ENCODE results near the gene ICE2. TPM values are rescaled to one million over a fixed set of nuclear protein-coding genes. Genes with fewer than 3 reads are reported as not detected.

Gene ICE2
- total RNA-seq, 1 donor from 2014 or later, result 50.3 TPM

GRCh38 chr15:60396958-60397771, 81.8 kb downstream of the ICE2 start:
- Mint-ChIP-seq H3K9me3 (ENCODE audit: unreplicated experiment) (no peaks in the 10 kb centered on the region), H3K27ac (ENCODE audit: unreplicated experiment) (peak overlapping the region; percentile 95), H3K4me3 (ENCODE audit: unreplicated experiment) (peak overlapping the region; percentile 90), H3K27me3 (ENCODE audit: unreplicated experiment) (no peaks in the 10 kb centered on the region), H3K36me3 (ENCODE audit: unreplicated experiment) (peaks cover 40% of the 10 kb centered on the region), H3K4me1 (ENCODE audit: unreplicated experiment) (peaks cover 69% of the 10 kb centered on the region)
- TF ChIP-seq, protein P1, sequence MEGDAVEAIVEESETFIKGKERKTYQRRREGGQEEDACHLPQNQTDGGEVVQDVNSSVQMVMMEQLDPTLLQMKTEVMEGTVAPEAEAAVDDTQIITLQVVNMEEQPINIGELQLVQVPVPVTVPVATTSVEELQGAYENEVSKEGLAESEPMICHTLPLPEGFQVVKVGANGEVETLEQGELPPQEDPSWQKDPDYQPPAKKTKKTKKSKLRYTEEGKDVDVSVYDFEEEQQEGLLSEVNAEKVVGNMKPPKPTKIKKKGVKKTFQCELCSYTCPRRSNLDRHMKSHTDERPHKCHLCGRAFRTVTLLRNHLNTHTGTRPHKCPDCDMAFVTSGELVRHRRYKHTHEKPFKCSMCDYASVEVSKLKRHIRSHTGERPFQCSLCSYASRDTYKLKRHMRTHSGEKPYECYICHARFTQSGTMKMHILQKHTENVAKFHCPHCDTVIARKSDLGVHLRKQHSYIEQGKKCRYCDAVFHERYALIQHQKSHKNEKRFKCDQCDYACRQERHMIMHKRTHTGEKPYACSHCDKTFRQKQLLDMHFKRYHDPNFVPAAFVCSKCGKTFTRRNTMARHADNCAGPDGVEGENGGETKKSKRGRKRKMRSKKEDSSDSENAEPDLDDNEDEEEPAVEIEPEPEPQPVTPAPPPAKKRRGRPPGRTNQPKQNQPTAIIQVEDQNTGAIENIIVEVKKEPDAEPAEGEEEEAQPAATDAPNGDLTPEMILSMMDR (IDR thresholded peaks at IDR 0.05), result no peak
- DNase-seq (ENCODE audit: extremely low spot score, unreplicated experiment), result no peak

- no peak for DNase-seq (ENCODE audit: extremely low spot score, unreplicated experiment)
- H3K4me1 Mint-ChIP-seq (ENCODE audit: unreplicated experiment), result peaks cover 68% of the 10 kb centered on the region
- TF ChIP-seq, protein P1 (IDR thresholded peaks at IDR 0.05), result no peak
- H3K27ac Mint-ChIP-seq (ENCODE audit: unreplicated experiment), result peak overlapping the region; percentile 95
- no peaks in the 10 kb centered on the region for H3K9me3 Mint-ChIP-seq (ENCODE audit: unreplicated experiment)
- peak overlapping the region; percentile 90 for H3K4me3 Mint-ChIP-seq (ENCODE audit: unreplicated experiment)
- no peaks in the 10 kb centered on the region for H3K27me3 Mint-ChIP-seq (ENCODE audit: unreplicated experiment)
- H3K36me3 Mint-ChIP-seq (ENCODE audit: unreplicated experiment), result peaks cover 43% of the 10 kb centered on the region
These were observed 82.4 kb downstream of the ICE2 start for GRCh38 chr15:60396560-60396957.

- no peak for DNase-seq (ENCODE audit: extremely low spot score, unreplicated experiment)
- Mint-ChIP-seq H3K4me1 (ENCODE audit: unreplicated experiment) (peaks cover 70% of the 10 kb centered on the region), H3K36me3 (ENCODE audit: unreplicated experiment) (peaks cover 44% of the 10 kb centered on the region), H3K27me3 (ENCODE audit: unreplicated experiment) (no peaks in the 10 kb centered on the region), H3K4me3 (ENCODE audit: unreplicated experiment) (peak overlapping the region; percentile 90), H3K27ac (ENCODE audit: unreplicated experiment) (peak overlapping the region; percentile 95), H3K9me3 (ENCODE audit: unreplicated experiment) (no peaks in the 10 kb centered on the region)
- TF ChIP-seq, protein P1 (IDR thresholded peaks at IDR 0.05), result no peak
These were observed 82.8 kb downstream of the ICE2 start for GRCh38 chr15:60396100-60396499.

- DNase-seq (ENCODE audit: extremely low spot score, unreplicated experiment), result no peak
- TF ChIP-seq, protein P1 (IDR thresholded peaks at IDR 0.05), result no peak
- Mint-ChIP-seq H3K27ac (ENCODE audit: unreplicated experiment) (peak overlapping the region; percentile 95), H3K36me3 (ENCODE audit: unreplicated experiment) (peaks cover 44% of the 10 kb centered on the region), H3K27me3 (ENCODE audit: unreplicated experiment) (no peaks in the 10 kb centered on the region), H3K4me1 (ENCODE audit: unreplicated experiment) (peaks cover 70% of the 10 kb centered on the region), H3K9me3 (ENCODE audit: unreplicated experiment) (no peaks in the 10 kb centered on the region), H3K4me3 (ENCODE audit: unreplicated experiment) (peak overlapping the region; percentile 90)
These were observed 83.5 kb downstream of the ICE2 start for GRCh38 chr15:60395276-60396011.

DNA sequence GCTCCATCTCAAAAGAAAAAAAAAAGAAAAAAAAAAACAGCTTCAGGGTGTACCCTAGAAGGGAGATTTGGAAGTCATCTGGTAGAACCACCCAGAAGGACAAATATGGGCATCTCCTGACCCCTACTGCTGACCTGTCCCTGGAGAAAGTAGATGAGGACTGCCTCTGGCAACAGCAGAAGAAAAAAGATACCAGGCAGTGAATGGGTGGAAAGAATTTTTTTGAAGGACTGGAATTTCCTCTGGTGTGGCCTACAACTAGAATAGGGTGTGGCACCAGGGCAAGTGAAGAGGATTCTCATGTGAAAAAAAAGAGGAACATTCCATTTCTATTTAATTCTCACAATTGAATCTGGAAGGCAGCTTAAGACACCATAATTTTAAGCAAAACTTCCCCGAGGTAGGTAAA, 84.2 kb downstream of the ICE2 start:
- peak; percentile 69 for DNase-seq (ENCODE audit: extremely low spot score, unreplicated experiment)
- Mint-ChIP-seq H3K27me3 (ENCODE audit: unreplicated experiment) (no peaks in the 10 kb centered on the region), H3K27ac (ENCODE audit: unreplicated experiment) (peak overlapping the region; percentile 95), H3K36me3 (ENCODE audit: unreplicated experiment) (peaks cover 51% of the 10 kb centered on the region), H3K4me1 (ENCODE audit: unreplicated experiment) (peaks cover 70% of the 10 kb centered on the region), H3K9me3 (ENCODE audit: unreplicated experiment) (no peaks in the 10 kb centered on the region), H3K4me3 (ENCODE audit: unreplicated experiment) (peak overlapping the region; percentile 90)
- TF ChIP-seq, protein P1 (IDR thresholded peaks at IDR 0.05), result no peak

Measured in osteocyte (in vitro differentiated cells).